IPS DF 4.7 (cell line): Measurements from ENCODE around the gene WWOX.

ENCODE experiments used
- DNase-seq: peaks from one replicate; pipeline ENCODE4 v3.0.0-alpha.2; 2013; ENCODE audit warnings: low spot score; ENCODE audit errors: extremely low read depth

Gene WWOX

GRCh38 chr16:78715106-78715505, 615.7 kb downstream of the WWOX start:
- no peak for DNase-seq

- DNase-seq, result no peak
These were observed 616.2 kb downstream of the WWOX start for GRCh38 chr16:78715673-78716072.

- DNase-seq, result no peak
These were observed 618.7 kb downstream of the WWOX start for GRCh38 chr16:78718141-78718540.

GRCh38 chr16:78720416-78720815, 621.0 kb downstream of the WWOX start:
- DNase-seq, result no peak

- DNase-seq, result no peak
These were observed 628.1 kb downstream of the WWOX start for GRCh38 chr16:78727536-78727935.

- DNase-seq, result no peak
These were observed 630.2 kb downstream of the WWOX start for GRCh38 chr16:78729687-78730086.

- DNase-seq, result no peak
These were observed 632.3 kb downstream of the WWOX start for GRCh38 chr16:78731785-78732184.

GRCh38 chr16:78732696-78733095, 633.2 kb downstream of the WWOX start:
- no peak for DNase-seq

- DNase-seq, result no peak
These were observed 635.9 kb downstream of the WWOX start for GRCh38 chr16:78735337-78735736.

GRCh38 chr16:78737630-78738029, 638.2 kb downstream of the WWOX start:
- DNase-seq, result no peak

- DNase-seq, result no peak
These were observed 639.1 kb downstream of the WWOX start for GRCh38 chr16:78738557-78738956.

GRCh38 chr16:78740269-78740668, 640.8 kb downstream of the WWOX start:
- DNase-seq, result no peak

GRCh38 chr16:78742501-78743283, 643.2 kb downstream of the WWOX start:
- DNase-seq, result no peak

GRCh38 chr16:78743556-78743955, 644.1 kb downstream of the WWOX start:
- DNase-seq, result no peak

- DNase-seq, result no peak
These were observed 644.6 kb downstream of the WWOX start for GRCh38 chr16:78744099-78744498.

- DNase-seq, result no peak
These were observed 645.3 kb downstream of the WWOX start for GRCh38 chr16:78744796-78745107.

GRCh38 chr16:78745108-78746019, 645.9 kb downstream of the WWOX start:
- no peak for DNase-seq

GRCh38 chr16:78746718-78747117, 647.3 kb downstream of the WWOX start:
- DNase-seq, result no peak

GRCh38 chr16:78748220-78748929, 648.9 kb downstream of the WWOX start:
- no peak for DNase-seq

GRCh38 chr16:78749745-78750268, 650.4 kb downstream of the WWOX start:
- DNase-seq, result no peak

GRCh38 chr16:78750611-78751010, 651.2 kb downstream of the WWOX start:
- DNase-seq, result no peak

- no peak for DNase-seq
These were observed 652.1 kb downstream of the WWOX start for GRCh38 chr16:78751601-78752000.
